ENCODE data around the gene GPR37L1. TPM values are rescaled to one million over a fixed set of nuclear protein-coding genes. Genes with fewer than 3 reads are reported as not detected.

Gene GPR37L1
- polyA plus RNA-seq, 1 donor from 2014 or later: not detected

- H3K4me3 ChIP-seq (ENCODE audit: low read length): no peak overlapping the region
- H3K27me3 ChIP-seq (ENCODE audit: insufficient read depth, low read depth, low read length): no peaks in the 10 kb centered on the region
- no peak overlapping the region for H3K9ac ChIP-seq (ENCODE audit: low read length)
- H4K20me1 ChIP-seq (ENCODE audit: insufficient read depth): no peaks in the 10 kb centered on the region
- no peak overlapping the region for H3K27ac ChIP-seq (ENCODE audit: low read length)
- H2AFZ ChIP-seq (ENCODE audit: low read depth, low read length): no peak overlapping the region
- H3K79me2 ChIP-seq (replicated peaks; ENCODE audit: insufficient read depth, low read length): no peaks in the 10 kb centered on the region
- no peaks in the 10 kb centered on the region for H3F3A ChIP-seq (ENCODE audit: insufficient read depth, low read length, poor library complexity, severe bottlenecking)
- no peaks in the 10 kb centered on the region for H3K9me3 ChIP-seq (ENCODE audit: low read length)
- H3K9me2 ChIP-seq (ENCODE audit: insufficient read depth, low read length): no peaks in the 10 kb centered on the region
- TF ChIP-seq RAD21 (conservative IDR thresholded peaks at IDR 0.05) (no peak), TAF1 (IDR thresholded peaks at IDR 0.05; ENCODE audit: low read depth) (no peak), EP300 (conservative IDR thresholded peaks at IDR 0.05; ENCODE audit: poor library complexity, severe bottlenecking) (no peak)
- H3K4me2 ChIP-seq (ENCODE audit: low read length): no peak overlapping the region
- no peaks in the 10 kb centered on the region for H3K36me3 ChIP-seq (ENCODE audit: insufficient read depth, low read length)
Measured at GRCh38 chr1:202182040-202182877, 59.5 kb downstream of the GPR37L1 start.

Small RNA genes lying within 50 kb of the gene (small RNA-seq; reads per million reads assigned to genes)
- gene CRIP1P3: 0 reads per million in 3 experiments

Other genes starting within 250 kb of the GPR37L1 start
- 1.5 and 1.9 TPM in 2 replicates for gene SHISA4, start 234.0 kb upstream of the GPR37L1 start, polyA plus RNA-seq
- gene LMOD1, start 176.4 kb upstream of the GPR37L1 start, polyA plus RNA-seq: not detected in 2 replicates
- 91.7 and 107 TPM in 2 replicates for gene TIMM17A, start 167.4 kb upstream of the GPR37L1 start, polyA plus RNA-seq
- 33.1 and 44.7 TPM in 2 replicates for gene RNPEP, start 140.3 kb upstream of the GPR37L1 start, polyA plus RNA-seq
- gene ELF3, start 112.3 kb upstream of the GPR37L1 start, polyA plus RNA-seq: 0.22 and 0.26 TPM in 2 replicates
- 82.9 and 89.4 TPM in 2 replicates for gene ARL8A, start 21.8 kb downstream of the GPR37L1 start, polyA plus RNA-seq
- gene PTPN7, start 37.7 kb downstream of the GPR37L1 start, polyA plus RNA-seq: 2.1 TPM in 1 of 2 replicates, not detected in the other
- not detected in 2 replicates for gene LGR6, start 70.9 kb downstream of the GPR37L1 start, polyA plus RNA-seq
- gene UBE2T, start 219.0 kb downstream of the GPR37L1 start, polyA plus RNA-seq: 98.4 and 107 TPM in 2 replicates
- gene PPP1R12B, start 225.8 kb downstream of the GPR37L1 start, polyA plus RNA-seq: 7.6 and 9.8 TPM in 2 replicates